ENCODE measurements around the gene TDG.
A peak's percentile ranks its signal among the peaks of the same experiment; 100 is the strongest.

TDG gene

DNA sequence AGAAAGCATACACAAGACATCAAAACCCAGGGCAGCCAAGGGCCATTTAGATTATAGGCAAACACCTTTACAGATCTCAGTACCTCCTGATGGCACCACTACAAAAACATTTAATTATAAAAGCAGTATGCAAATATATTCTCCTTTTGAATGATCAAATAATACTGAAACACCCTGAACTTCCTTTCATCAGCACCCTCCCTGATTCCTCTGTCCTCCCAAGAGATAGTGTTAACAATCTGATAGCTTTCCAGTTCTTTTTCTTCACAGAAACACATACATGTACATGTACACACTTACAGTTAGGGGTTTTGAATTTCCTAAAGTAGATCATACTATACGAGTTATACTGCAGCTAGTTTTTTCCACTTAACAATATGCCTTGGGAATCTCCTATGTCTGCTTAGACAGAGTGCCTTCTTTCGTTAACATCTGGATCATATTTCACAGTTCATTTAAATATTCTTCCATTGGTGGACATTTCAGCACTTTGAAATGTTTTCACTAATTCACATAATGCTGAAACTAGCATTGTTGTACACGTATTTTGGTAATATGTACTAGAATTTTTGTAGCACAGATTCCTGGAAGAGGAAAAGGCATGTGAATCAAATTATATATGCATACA, 35.2 kb downstream of the TDG start:
- DNase-seq (ENCODE audit: low read depth) = no peak
- TF ChIP-seq, protein P1, sequence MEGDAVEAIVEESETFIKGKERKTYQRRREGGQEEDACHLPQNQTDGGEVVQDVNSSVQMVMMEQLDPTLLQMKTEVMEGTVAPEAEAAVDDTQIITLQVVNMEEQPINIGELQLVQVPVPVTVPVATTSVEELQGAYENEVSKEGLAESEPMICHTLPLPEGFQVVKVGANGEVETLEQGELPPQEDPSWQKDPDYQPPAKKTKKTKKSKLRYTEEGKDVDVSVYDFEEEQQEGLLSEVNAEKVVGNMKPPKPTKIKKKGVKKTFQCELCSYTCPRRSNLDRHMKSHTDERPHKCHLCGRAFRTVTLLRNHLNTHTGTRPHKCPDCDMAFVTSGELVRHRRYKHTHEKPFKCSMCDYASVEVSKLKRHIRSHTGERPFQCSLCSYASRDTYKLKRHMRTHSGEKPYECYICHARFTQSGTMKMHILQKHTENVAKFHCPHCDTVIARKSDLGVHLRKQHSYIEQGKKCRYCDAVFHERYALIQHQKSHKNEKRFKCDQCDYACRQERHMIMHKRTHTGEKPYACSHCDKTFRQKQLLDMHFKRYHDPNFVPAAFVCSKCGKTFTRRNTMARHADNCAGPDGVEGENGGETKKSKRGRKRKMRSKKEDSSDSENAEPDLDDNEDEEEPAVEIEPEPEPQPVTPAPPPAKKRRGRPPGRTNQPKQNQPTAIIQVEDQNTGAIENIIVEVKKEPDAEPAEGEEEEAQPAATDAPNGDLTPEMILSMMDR (IDR thresholded peaks at IDR 0.05; ENCODE audit: insufficient read depth, low read depth, low read length, missing control alignments) = no peak
- H3K4me3 ChIP-seq (ENCODE audit: low read length) = no peak overlapping the region

DNA sequence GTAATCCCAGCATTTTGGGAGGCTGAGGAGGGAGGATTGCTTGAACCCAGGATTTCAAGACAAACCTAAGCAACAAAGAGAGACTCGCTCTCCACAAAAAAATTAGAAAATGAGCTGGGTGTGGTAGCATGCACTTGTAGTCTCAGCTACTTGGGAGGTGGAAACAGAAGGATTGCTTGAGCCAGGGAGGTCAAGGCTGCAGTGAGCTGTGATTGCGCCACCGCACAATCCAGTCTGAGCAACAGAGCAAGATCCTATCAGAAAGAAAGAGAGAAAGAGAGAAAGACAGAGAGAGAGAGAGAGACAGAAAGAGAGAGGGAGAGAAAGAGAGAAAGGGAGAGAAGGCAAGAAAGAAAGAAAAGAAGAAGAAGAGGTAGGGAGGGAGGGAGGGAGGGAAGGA, 37.0 kb downstream of the TDG start:
- TF ChIP-seq, protein P1 (IDR thresholded peaks at IDR 0.05; ENCODE audit: insufficient read depth, low read depth, low read length, missing control alignments) = no peak
- DNase-seq (ENCODE audit: low read depth) = no peak

DNA sequence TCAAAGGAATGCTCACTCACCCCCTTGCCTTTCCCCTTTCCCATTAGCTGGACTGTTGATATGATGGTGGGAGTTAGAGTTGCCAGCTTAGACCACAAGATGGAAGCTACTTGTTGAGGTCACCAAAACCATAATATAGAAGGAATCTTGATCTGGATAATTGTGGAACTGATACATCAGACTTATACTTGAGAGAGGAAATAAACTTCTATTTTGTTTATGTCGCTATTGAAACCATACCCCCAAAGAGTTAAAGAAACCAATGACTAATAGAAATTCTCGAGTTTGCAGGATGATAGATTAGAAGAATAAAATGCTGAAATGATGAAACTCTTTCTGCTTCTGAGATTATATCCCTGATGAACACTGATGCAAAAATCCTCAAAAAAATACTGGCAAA, 37.9 kb downstream of the TDG start:
- no peak overlapping the region for H3K4me3 ChIP-seq (ENCODE audit: low read length)
- no peak for DNase-seq (ENCODE audit: low read depth)
- TF ChIP-seq, protein P1 (IDR thresholded peaks at IDR 0.05; ENCODE audit: insufficient read depth, low read depth, low read length, missing control alignments) = no peak

More for the DNA sequence above, 37.0 kb downstream of the TDG start:
- H3K4me3 ChIP-seq (ENCODE audit: low read length) = no peak overlapping the region

DNA sequence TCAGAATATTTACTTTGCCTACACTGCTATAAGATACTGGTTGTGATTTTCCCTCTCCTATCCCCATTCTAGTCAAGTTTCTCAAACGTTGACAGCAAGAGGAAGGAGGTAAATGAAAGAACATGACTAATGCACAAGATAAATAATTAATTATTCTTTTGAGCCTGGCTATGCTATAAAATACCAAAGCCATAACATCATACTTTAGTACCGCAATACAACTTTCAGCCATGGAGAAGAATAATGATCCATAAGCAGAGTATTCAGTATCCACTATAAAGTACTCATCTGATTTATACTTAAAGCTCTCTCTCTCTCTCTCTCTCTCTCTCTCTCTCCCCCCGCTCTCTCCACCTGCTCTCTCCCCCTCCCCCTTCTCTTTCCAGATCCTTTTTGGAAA, 41.3 kb downstream of the TDG start:
- DNase-seq (ENCODE audit: low read depth) = peak; percentile 71
- TF ChIP-seq, protein P1 (IDR thresholded peaks at IDR 0.05; ENCODE audit: insufficient read depth, low read depth, low read length, missing control alignments) = no peak
- H3K4me3 ChIP-seq (ENCODE audit: low read length) = no peak overlapping the region

DNA sequence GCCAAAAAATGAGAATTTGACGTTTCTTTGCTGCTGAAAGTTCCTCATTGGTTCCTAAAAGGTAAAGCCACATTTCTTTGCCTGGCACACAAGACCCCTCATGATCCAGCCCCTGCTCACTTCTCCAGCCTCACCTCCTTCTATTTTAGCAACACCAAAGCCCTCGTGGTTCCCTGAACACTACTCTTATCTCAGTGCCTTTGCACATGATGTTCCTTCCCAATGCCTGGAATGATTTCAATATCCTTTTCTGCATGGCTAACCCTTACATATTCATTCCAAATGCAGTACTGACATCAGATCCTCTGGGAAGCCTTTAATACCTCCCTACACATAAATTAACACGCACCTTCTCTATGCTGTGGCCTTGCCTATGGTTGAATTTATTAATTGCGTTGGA, 44.4 kb downstream of the TDG start:
- DNase-seq (ENCODE audit: low read depth) = no peak
- TF ChIP-seq, protein P1 (IDR thresholded peaks at IDR 0.05; ENCODE audit: insufficient read depth, low read depth, low read length, missing control alignments) = no peak
- no peak overlapping the region for H3K4me3 ChIP-seq (ENCODE audit: low read length)

DNA sequence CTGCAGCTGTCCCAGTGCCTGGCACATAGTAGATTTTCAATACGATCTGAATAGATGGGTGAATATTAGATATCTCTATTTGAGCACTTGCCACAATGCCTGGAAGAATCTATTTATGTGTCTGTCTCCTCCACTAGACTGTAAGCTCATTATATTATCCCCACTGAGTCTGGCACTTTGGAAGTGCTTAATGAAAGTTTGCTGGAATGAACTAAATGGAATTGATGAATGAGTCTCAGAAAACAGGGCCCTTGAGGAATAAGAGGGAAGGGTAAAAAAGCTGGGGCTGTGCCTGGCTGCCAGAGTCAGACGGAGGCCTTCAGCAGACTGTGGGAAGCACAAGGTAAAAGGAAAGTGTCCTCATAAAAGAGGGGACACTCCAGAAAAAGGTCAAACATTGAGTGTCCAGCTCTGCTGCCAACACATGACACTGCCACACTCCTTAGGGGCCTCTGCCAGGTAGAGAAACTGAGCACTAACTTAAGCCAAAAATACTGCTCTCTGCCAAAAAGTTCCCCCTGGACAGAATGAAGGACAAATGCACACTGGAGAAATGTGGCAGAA, 45.0 kb downstream of the TDG start:
- TF ChIP-seq, protein P1 (IDR thresholded peaks at IDR 0.05; ENCODE audit: insufficient read depth, low read depth, low read length, missing control alignments) = no peak
- no peak for DNase-seq (ENCODE audit: low read depth)
- no peak overlapping the region for H3K4me3 ChIP-seq (ENCODE audit: low read length)

DNA sequence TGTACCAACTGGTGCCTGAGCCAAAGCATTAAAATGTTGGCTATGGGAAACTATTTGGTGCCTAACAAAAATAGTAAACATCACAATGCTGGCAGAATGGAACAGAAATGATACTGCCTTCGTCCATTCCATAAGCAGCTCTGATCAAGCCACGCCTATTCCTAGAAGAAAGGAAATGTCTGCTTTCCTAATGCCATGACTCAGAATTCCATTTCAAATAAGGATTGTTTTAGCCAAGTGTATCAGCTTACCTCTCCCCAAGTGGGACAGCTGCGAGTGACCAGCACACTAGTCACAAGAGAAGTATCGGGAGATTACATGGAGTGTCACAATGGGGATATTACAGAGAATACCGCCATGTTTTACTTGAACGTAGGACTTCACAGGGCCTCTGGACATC, 45.6 kb downstream of the TDG start:
- peak; percentile 92 for DNase-seq (ENCODE audit: low read depth)
- TF ChIP-seq, protein P1 (IDR thresholded peaks at IDR 0.05; ENCODE audit: insufficient read depth, low read depth, low read length, missing control alignments) = no peak
- no peak overlapping the region for H3K4me3 ChIP-seq (ENCODE audit: low read length)

Measured in epithelial cell of esophagus (primary cell).